Heart left ventricle (tissue), 13 donors: Measurements from ENCODE around the gene RABL6.

Source experiments
- CTCF ChIP-seq, 12 donors: fragments of 200-600 bp; sonication (generic) in 4 of 12; IDR thresholded peaks; one replicate each; pipeline versions ENCODE4 v1.5.0 to v1.8.0; 2018 to 2022; ENCODE audit warnings: antibody characterized with exemption in 12 of 12, mild to moderate bottlenecking in 5 of 12
- POLR2A ChIP-seq, 2 donors: fragments of 450-650 bp; IDR thresholded peaks; one replicate each; pipeline ENCODE4 v1.6.1; 2017; ENCODE audit warnings: antibody characterized with exemption in 2 of 2, mild to moderate bottlenecking in 2 of 2, moderate library complexity in 2 of 2
- donor health status: ischemic (EF 13 %, LVEDD 7.1; RV severe dilation, severe dysfunction).
- donor health status: DM: no; HTN: yes; CAD: no.
- donor health status: DM: no; HTN: no; CAD: no.
- donor health status: ischemic (EF 25% LVEDD 6.9; RV normal size, moderate dysfunction).
- donor health status: ischemic (EF 25% LVEDD 5.7; RV mildly dilated, moderate dysfunction).
- donor health status: ischemic (EF 35%, LVEDD 5.7; RV mildly dilated, moderate dysfunction).
- donor health status: nonischemic (EF 11% LVEDD 7.7; RV severe dilation, severe dysfunction).
- donor health status: DM: yes; HTN: yes; CAD: no.
- donor health status: PGD.
- donor health status: ischemic (EF 29% LVEDD 5.4; RV normal size, mild dysfunction).
- donor health status: nonischemic (EF 23%, LVEDD 6.1; RV moderate dilation, normal function).

GRCh38 chr9:136799079-136799853, 8.5 kb upstream of the RABL6 start:
- TF ChIP-seq POLR2A (IDR thresholded peaks at IDR 0.05) (no peak), CTCF (IDR thresholded peaks at IDR 0.05) (no peak)
